Fibroblast of lung (primary cell): ENCODE data around the gene DOK1.

Source experiments
- CTCF ChIP-seq, 2 donors: IDR thresholded peaks in 1 of 2; conservative IDR thresholded peaks in 1 of 2; 1 replicate in 1 of 2; 2 replicates in 1 of 2; pipeline ENCODE4 v1.5.1; 2011 to 2012; ENCODE audit warnings: low read length in 2 of 2, control low read depth in 1 of 2, inconsistent platforms in 1 of 2, low read depth in 1 of 2, mild to moderate bottlenecking in 1 of 2
- EZH2 ChIP-seq: IDR thresholded peaks from 2 replicates; pipeline ENCODE4 v1.5.1; 2012; ENCODE audit warnings: low read length, control low read depth, mild to moderate bottlenecking; ENCODE audit errors: missing control alignments

DNA sequence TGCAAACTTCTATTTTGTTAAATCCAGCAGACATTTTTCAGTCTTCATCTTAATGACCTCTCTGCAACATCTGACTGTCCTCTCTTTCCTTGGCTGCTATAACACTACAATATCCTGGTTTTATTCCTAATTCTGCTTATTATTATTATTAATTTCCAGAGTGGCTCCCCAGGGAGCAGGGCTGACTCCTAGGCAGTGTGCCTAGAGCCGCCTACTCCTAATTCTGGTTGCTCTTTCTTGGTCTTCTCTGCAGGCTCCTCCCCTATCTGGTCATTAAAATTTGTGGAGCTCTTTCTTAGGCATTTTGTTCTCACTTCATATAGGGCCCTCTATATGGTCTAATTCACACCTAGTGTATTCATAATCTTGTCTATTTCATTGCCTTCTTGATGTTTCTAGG lies 11.5 kb upstream of the DOK1 start:
- TF ChIP-seq CTCF (conservative IDR thresholded peaks at IDR 0.05 in 1 of 2, IDR thresholded peaks at IDR 0.05 in 1 of 2; ENCODE audit: low read depth in 1 of 2, low read length in 2 of 2) (no peak), EZH2 (no peak)
